Adrenal gland (tissue), 5 donors: ENCODE data around the gene PKD2L2.

Source experiments
- CTCF ChIP-seq, 6 experiments: fragments of 450-650 bp in 4 of 6; fragments of 200-600 bp in 2 of 6; sonication (generic) in 1 of 6; IDR thresholded peaks; 1 replicate in 5 of 6; 2 replicates in 1 of 6; pipeline versions ENCODE4 v1.5.1 to v1.8.0; 2016 to 2021; ENCODE audit warnings: antibody characterized with exemption in 6 of 6, mild to moderate bottlenecking in 2 of 6, moderate library complexity in 1 of 6
- POLR2A ChIP-seq, 2 donors: fragments of 450-650 bp; IDR thresholded peaks; one replicate each; pipeline ENCODE4 v1.6.1; 2017; ENCODE audit warnings: antibody characterized with exemption in 2 of 2, mild to moderate bottlenecking in 2 of 2, moderate library complexity in 1 of 2
- donor health status: DM: no; HTN: no; CAD: no.

GRCh38 chr5:137989419-137989818 is 100.2 kb downstream of the PKD2L2 start:
- TF ChIP-seq CTCF (IDR thresholded peaks at IDR 0.05) (no peak), POLR2A (IDR thresholded peaks at IDR 0.05) (no peak)
